Measurements from ENCODE around the gene SH2B3. TPM values are rescaled to one million over a fixed set of nuclear protein-coding genes. Genes with fewer than 3 reads are reported as not detected.
"Not testable (repeated sequence)": the region's sequence is repeated elsewhere in the genome, so short reads cannot be mapped to it uniquely, and the experiment has no call there.

The SH2B3 gene
- total RNA-seq, 1 experiment from 2014 or later = 40.3 TPM

DNA sequence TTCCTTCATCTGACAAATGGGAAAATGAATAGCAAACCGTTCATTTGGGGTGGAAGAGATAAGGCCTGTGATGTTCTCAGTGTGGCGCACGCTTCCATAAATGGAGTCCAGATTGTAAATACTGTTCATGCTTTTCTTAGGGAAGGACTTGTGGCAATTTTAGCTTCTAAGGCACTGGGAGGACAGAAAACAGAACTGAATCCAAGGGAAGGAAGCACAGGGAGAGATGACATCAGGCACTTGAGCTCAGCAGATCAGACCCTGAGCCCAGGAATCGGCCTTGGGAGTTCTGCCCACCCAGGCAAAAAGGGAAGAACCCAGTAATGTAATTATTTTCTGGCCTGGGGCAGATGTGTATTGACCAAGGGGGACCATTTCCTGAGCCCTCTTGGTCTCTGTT lies 7.2 kb upstream of the SH2B3 start:
- Histone ChIP-seq H2BK120ac (ENCODE audit: low read depth, low read length, poor library complexity, severe bottlenecking) (no peak overlapping the region), H2BK5ac (ENCODE audit: insufficient read length, low read length) (no peak overlapping the region), H3K79me1 (ENCODE audit: insufficient read depth, low read depth, low read length, poor library complexity, severe bottlenecking) (no peaks in the 10 kb centered on the region), H3K56ac (ENCODE audit: insufficient read length, low read depth, low read length) (no peak overlapping the region), H3K9ac (ENCODE audit: extremely low read depth, insufficient read length, low read length) (no peak overlapping the region), H3K27ac (ENCODE audit: insufficient read length, low read depth, low read length) (no peak overlapping the region), H3K14ac (ENCODE audit: insufficient read depth, low read length) (no peak overlapping the region), H2AFZ (ENCODE audit: low read length) (no peak overlapping the region), H4K91ac (ENCODE audit: insufficient read length, low read depth, low read length) (no peak overlapping the region), H2BK12ac (ENCODE audit: insufficient read length, low read depth, low read length) (no peak overlapping the region), H3K18ac (ENCODE audit: insufficient read length, low read depth, low read length) (no peak overlapping the region), H3K23me2 (ENCODE audit: insufficient read length, low read depth, low read length, poor library complexity, severe bottlenecking) (no peaks in the 10 kb centered on the region), H2BK15ac (ENCODE audit: low read depth, low read length) (no peak overlapping the region), H2BK20ac (ENCODE audit: low read depth, low read length, poor library complexity, severe bottlenecking) (no peak overlapping the region), H3K9me3 (ENCODE audit: control insufficient read depth, low read depth, low read length) (no peaks in the 10 kb centered on the region), H3T11ph (ENCODE audit: low read length) (no peak overlapping the region), H3K23ac (ENCODE audit: insufficient read length, low read depth, low read length) (no peak overlapping the region), H4K20me1 (ENCODE audit: control insufficient read depth, insufficient read depth, insufficient read length) (no peaks in the 10 kb centered on the region), H2AK5ac (ENCODE audit: insufficient read length, low read length) (no peak overlapping the region), H3K4me1 (ENCODE audit: insufficient read depth, low read length) (no peaks in the 10 kb centered on the region), H3K79me2 (ENCODE audit: insufficient read depth, low read length) (no peaks in the 10 kb centered on the region), H4K8ac (replicated peaks; ENCODE audit: insufficient read length, low read depth, low read length) (no peak overlapping the region), H3K27me3 (ENCODE audit: insufficient read depth, low read length) (no peaks in the 10 kb centered on the region; the same call in 1 of the 2 replicates), H3K4ac (ENCODE audit: low read depth, low read length) (no peak overlapping the region), H4K5ac (ENCODE audit: insufficient read length, low read depth, low read length) (no peak overlapping the region), H3K4me2 (ENCODE audit: insufficient read depth, insufficient read length, low read length) (no peak overlapping the region)
- Mint-ChIP-seq H3K4me3 (no peak overlapping the region), H3K27ac (no peak overlapping the region), H3K27me3 (ENCODE audit: low read depth) (no peaks in the 10 kb centered on the region; the same call in none of the 2 replicates), H3K9me3 (no peaks in the 10 kb centered on the region; a peak in 1 of 5 replicates), H3K36me3 (ENCODE audit: insufficient read depth in 1 of 3, low read depth in 3 of 3) (no peaks in the 10 kb centered on the region), H3K4me1 (peaks cover 8% of the 10 kb centered on the region in 2 experiments)
- no CpG with 5 or more reads among the region's 4 CpGs for WGBS (ENCODE audit: extremely low coverage, insufficient read length, low lambda C conversion rate)
- DNase-seq = no peak
- TF ChIP-seq, protein P1, sequence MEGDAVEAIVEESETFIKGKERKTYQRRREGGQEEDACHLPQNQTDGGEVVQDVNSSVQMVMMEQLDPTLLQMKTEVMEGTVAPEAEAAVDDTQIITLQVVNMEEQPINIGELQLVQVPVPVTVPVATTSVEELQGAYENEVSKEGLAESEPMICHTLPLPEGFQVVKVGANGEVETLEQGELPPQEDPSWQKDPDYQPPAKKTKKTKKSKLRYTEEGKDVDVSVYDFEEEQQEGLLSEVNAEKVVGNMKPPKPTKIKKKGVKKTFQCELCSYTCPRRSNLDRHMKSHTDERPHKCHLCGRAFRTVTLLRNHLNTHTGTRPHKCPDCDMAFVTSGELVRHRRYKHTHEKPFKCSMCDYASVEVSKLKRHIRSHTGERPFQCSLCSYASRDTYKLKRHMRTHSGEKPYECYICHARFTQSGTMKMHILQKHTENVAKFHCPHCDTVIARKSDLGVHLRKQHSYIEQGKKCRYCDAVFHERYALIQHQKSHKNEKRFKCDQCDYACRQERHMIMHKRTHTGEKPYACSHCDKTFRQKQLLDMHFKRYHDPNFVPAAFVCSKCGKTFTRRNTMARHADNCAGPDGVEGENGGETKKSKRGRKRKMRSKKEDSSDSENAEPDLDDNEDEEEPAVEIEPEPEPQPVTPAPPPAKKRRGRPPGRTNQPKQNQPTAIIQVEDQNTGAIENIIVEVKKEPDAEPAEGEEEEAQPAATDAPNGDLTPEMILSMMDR (conservative IDR thresholded peaks at IDR 0.05) = no peak

DNA sequence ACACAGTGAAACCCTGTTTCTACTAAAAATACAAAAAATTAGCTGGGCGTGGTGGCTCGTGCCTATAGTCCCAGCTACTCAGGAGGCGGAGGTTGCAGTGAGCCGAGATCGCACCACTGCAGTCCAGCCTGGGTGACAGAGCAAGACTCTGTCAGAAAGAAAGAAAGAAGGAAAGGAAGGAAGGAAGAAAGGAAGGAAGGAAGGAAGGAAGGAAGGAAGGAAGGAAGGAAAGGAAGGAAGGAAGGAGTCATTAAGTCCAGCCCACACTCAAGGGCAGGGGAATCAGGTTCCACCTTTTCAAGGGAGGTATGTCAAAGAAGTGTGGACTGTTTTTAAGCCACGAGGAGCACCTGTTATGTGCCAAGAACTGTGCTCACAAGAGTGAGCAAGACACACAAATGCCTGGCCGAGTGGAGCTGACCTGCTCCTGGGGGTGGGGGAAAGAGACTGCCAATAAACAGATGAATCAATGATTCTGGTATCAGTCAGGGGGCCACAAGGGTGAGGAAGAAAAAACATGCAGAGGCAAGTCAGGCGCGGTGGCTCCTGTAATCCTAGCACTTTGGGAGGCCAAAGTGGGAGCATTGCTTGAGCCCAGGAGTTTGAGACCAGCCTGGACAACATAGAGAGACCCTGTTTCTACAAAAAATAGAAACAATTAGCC lies 5.8 kb upstream of the SH2B3 start:
- not testable (repeated sequence) for H4K20me1 ChIP-seq (ENCODE audit: control insufficient read depth, insufficient read depth, insufficient read length); H2AK5ac ChIP-seq (ENCODE audit: insufficient read length, low read length); H3K79me2 ChIP-seq (ENCODE audit: insufficient read depth, low read length); H2BK12ac ChIP-seq (ENCODE audit: insufficient read length, low read depth, low read length); H3K27ac Mint-ChIP-seq; H3K27me3 Mint-ChIP-seq (ENCODE audit: low read depth); H3T11ph ChIP-seq (ENCODE audit: low read length); H3K18ac ChIP-seq (ENCODE audit: insufficient read length, low read depth, low read length); H3K9me3 Mint-ChIP-seq; H2BK20ac ChIP-seq (ENCODE audit: low read depth, low read length, poor library complexity, severe bottlenecking); H3K79me1 ChIP-seq (ENCODE audit: insufficient read depth, low read depth, low read length, poor library complexity, severe bottlenecking); H3K4ac ChIP-seq (ENCODE audit: low read depth, low read length); H2BK15ac ChIP-seq (ENCODE audit: low read depth, low read length); H3K4me2 ChIP-seq (ENCODE audit: insufficient read depth, insufficient read length, low read length); H3K36me3 Mint-ChIP-seq (ENCODE audit: insufficient read depth in 1 of 3, low read depth in 3 of 3); H3K23me2 ChIP-seq (ENCODE audit: insufficient read length, low read depth, low read length, poor library complexity, severe bottlenecking); H3K4me1 ChIP-seq (ENCODE audit: insufficient read depth, low read length); H3K4me3 Mint-ChIP-seq; H3K14ac ChIP-seq (ENCODE audit: insufficient read depth, low read length); H3K56ac ChIP-seq (ENCODE audit: insufficient read length, low read depth, low read length); DNase-seq; H2BK5ac ChIP-seq (ENCODE audit: insufficient read length, low read length); H3K27me3 ChIP-seq (ENCODE audit: insufficient read depth, low read length); H2BK120ac ChIP-seq (ENCODE audit: low read depth, low read length, poor library complexity, severe bottlenecking); H4K8ac ChIP-seq (replicated peaks; ENCODE audit: insufficient read length, low read depth, low read length); H2AFZ ChIP-seq (ENCODE audit: low read length); H3K9me3 ChIP-seq (ENCODE audit: control insufficient read depth, low read depth, low read length); H3K9ac ChIP-seq (ENCODE audit: extremely low read depth, insufficient read length, low read length); H3K27ac ChIP-seq (ENCODE audit: insufficient read length, low read depth, low read length); H4K5ac ChIP-seq (ENCODE audit: insufficient read length, low read depth, low read length); H4K91ac ChIP-seq (ENCODE audit: insufficient read length, low read depth, low read length); H3K23ac ChIP-seq (ENCODE audit: insufficient read length, low read depth, low read length)
- no CpG with 5 or more reads among the region's 9 CpGs for WGBS (ENCODE audit: extremely low coverage, insufficient read length, low lambda C conversion rate)
- peaks cover 18 to 19% of the 10 kb centered on the region in 2 experiments for H3K4me1 Mint-ChIP-seq

All from H9 (cell line).